Measurements from ENCODE around the gene PRSS21. TPM values are rescaled to one million over a fixed set of nuclear protein-coding genes. Genes with fewer than 3 reads are reported as not detected.

PRSS21 gene
- total RNA-seq, 4 donors from 2014 or later, result not detected

GRCh38 chr16:2828876-2829430 is 11.9 kb downstream of the PRSS21 start:
- Histone ChIP-seq H3K4me3 (no peak overlapping the region), H3K9me3 (no peaks in the 10 kb centered on the region), H3K27ac (no peak overlapping the region), H3K27me3 (peaks cover 0 to 60% of the 10 kb centered on the region in 2 donors), H3K36me3 (no peaks in the 10 kb centered on the region), H3K4me1 (no peaks in the 10 kb centered on the region)
- DNase-seq (ENCODE audit: low spot score in 2 of 2), result no peak
- TF ChIP-seq POLR2A (IDR thresholded peaks at IDR 0.05) (no peak), CTCF (IDR thresholded peaks at IDR 0.05) (no peak), EP300 (IDR thresholded peaks at IDR 0.05) (no peak)
- 87 to 90% methylated on average over 17 of the region's 17 CpGs for WGBS, 2 donors

GRCh38 chr16:2829501-2830354 is 12.7 kb downstream of the PRSS21 start, which contains the start of gene ZG16B:
Gene ZG16B (plus strand): TSS chr16:2830303. CDS start chr16:2830442, 139 bp downstream.
- Histone ChIP-seq H3K27ac (no peak within 1 kb of the TSS), H3K4me1 (no peaks in the 10 kb centered on the region), H3K9me3 (no peaks in the 10 kb centered on the region), H3K4me3 (no peak within 1 kb of the TSS), H3K27me3 (peaks cover 0 to 60% of the 10 kb centered on the region in 2 donors), H3K36me3 (no peaks in the 10 kb centered on the region)
- DNase-seq (ENCODE audit: low spot score in 2 of 2), result no peak
- WGBS, 2 donors, result 65 to 81% methylated on average over 23 to 25 of the region's 32 CpGs
- no peak for TF ChIP-seq EP300 (IDR thresholded peaks at IDR 0.05)
- no peak for TF ChIP-seq CTCF (IDR thresholded peaks at IDR 0.05)
- no peak for TF ChIP-seq POLR2A (IDR thresholded peaks at IDR 0.05)

GRCh38 chr16:2830355-2830695 is 13.3 kb downstream of the PRSS21 start:
- no peak for DNase-seq (ENCODE audit: low spot score in 2 of 2)
- Histone ChIP-seq H3K4me1 (no peaks in the 10 kb centered on the region), H3K27ac (no peak overlapping the region), H3K9me3 (no peaks in the 10 kb centered on the region), H3K4me3 (no peak overlapping the region), H3K36me3 (no peaks in the 10 kb centered on the region), H3K27me3 (peaks cover 0 to 59% of the 10 kb centered on the region in 2 donors)
- 76% methylated on average over 2 of the region's 5 CpGs; no CpG with 5 or more reads in 1 of the 2 donors for WGBS, 2 donors
- TF ChIP-seq POLR2A (IDR thresholded peaks at IDR 0.05), result no peak
- TF ChIP-seq CTCF (IDR thresholded peaks at IDR 0.05), result no peak

GRCh38 chr16:2831203-2831602 is 14.2 kb downstream of the PRSS21 start:
- WGBS, 2 donors, result 55 to 71% methylated on average over 11 to 15 of the region's 15 CpGs
- H3K36me3 ChIP-seq, result no peaks in the 10 kb centered on the region
- no peak overlapping the region for H3K27ac ChIP-seq
- H3K4me1 ChIP-seq, result no peaks in the 10 kb centered on the region
- H3K9me3 ChIP-seq, result no peaks in the 10 kb centered on the region
- no peak for DNase-seq (ENCODE audit: low spot score in 2 of 2)
- no peak for TF ChIP-seq POLR2A (IDR thresholded peaks at IDR 0.05)
- TF ChIP-seq CTCF (IDR thresholded peaks at IDR 0.05), result no peak
- TF ChIP-seq EP300 (IDR thresholded peaks at IDR 0.05), result no peak
- H3K27me3 ChIP-seq, result peaks cover 0 to 62% of the 10 kb centered on the region in 2 donors
- H3K4me3 ChIP-seq, result no peak overlapping the region

GRCh38 chr16:2833776-2834175 is 16.7 kb downstream of the PRSS21 start:
- no peaks in the 10 kb centered on the region for H3K36me3 ChIP-seq
- no peak overlapping the region for H3K27ac ChIP-seq
- no peak for DNase-seq (ENCODE audit: low spot score in 2 of 2)
- H3K9me3 ChIP-seq, result no peaks in the 10 kb centered on the region
- peaks cover 0 to 72% of the 10 kb centered on the region in 2 donors for H3K27me3 ChIP-seq
- WGBS, 2 donors, result 69 to 78% methylated on average over 7 of the region's 7 CpGs
- TF ChIP-seq POLR2A (IDR thresholded peaks at IDR 0.05), result no peak
- no peak overlapping the region for H3K4me3 ChIP-seq
- H3K4me1 ChIP-seq, result peaks cover 0 to 1% (median 0%) of the 10 kb centered on the region in 4 donors

Measured in tibial nerve (tissue), 4 donors.